HepG2 (cell line): ENCODE data around the gene ITPK1. TPM values are rescaled to one million over a fixed set of nuclear protein-coding genes. Genes with fewer than 3 reads are reported as not detected.

Experiments used
- IRF2 ChIP-seq: IDR thresholded peaks from 2 replicates; pipeline ENCODE4 v1.6.1; 2018; ENCODE audit warnings: missing genetic modification reagents, missing compliant biosample characterization
- NPAS2 ChIP-seq: sonication (generic); formaldehyde crosslinking; IDR thresholded peaks from 2 replicates; pipeline ENCODE4 v1.8.0; 2022; ENCODE audit warnings: mild to moderate bottlenecking, missing genetic modification reagents, borderline replicate concordance
- SRY ChIP-seq: sonication (generic); formaldehyde crosslinking; IDR thresholded peaks from 2 replicates; pipeline ENCODE4 v1.8.0; 2022; ENCODE audit warnings: mild to moderate bottlenecking, missing genetic modification reagents
- TBL1XR1 ChIP-seq: fragments of 150-350 bp; IDR thresholded peaks from 2 replicates; pipeline ENCODE4 v1.6.1; 2014; ENCODE audit warnings: borderline replicate concordance, low read length; ENCODE audit not compliant: partially characterized antibody
- TEAD3 ChIP-seq: optimal IDR thresholded peaks from 2 replicates; pipeline ENCODE3; 2016; ENCODE audit warnings: borderline replicate concordance
- ZBTB3 ChIP-seq: sonication (generic); formaldehyde crosslinking; IDR thresholded peaks from 2 replicates; pipeline ENCODE4 v1.4.0; 2020; ENCODE audit warnings: low read depth, mild to moderate bottlenecking, moderate library complexity, missing genetic modification reagents, borderline replicate concordance
- ZEB1 ChIP-seq: IDR thresholded peaks from 2 replicates; pipeline ENCODE4 v1.6.1; 2012; ENCODE audit warnings: mild to moderate bottlenecking, low read depth, inconsistent platforms; ENCODE audit not compliant: insufficient replicate concordance
- ZNF3 ChIP-seq: IDR thresholded peaks from 2 replicates; pipeline ENCODE4 v1.7.0; 2017; ENCODE audit warnings: inconsistent platforms
- ZNF446 ChIP-seq: sonication (generic); formaldehyde crosslinking; IDR thresholded peaks from 2 replicates; pipeline ENCODE4 v1.5.0; 2020; ENCODE audit warnings: mild to moderate bottlenecking, missing genetic modification reagents
- ZNF766 ChIP-seq: sonication (generic); formaldehyde crosslinking; IDR thresholded peaks from 2 replicates; pipeline ENCODE4 v1.5.0; 2020; ENCODE audit warnings: missing genetic modification reagents, borderline replicate concordance
- polyA plus RNA-seq, 8 experiments: library from polyadenylated mRNA; depleted of rRNA in 3 of 8; stranded (reverse) in 7 of 8; unstranded in 1 of 8; fragments of >200 nt; fragmentation: Illumina TruSeq in 4 of 8; extraction: Trizol in 4 of 8; gene quantifications; 2 replicates each; pipeline versions ENCODE4 v1.2.1 to v1.2.3, GENCODE V29; 2011 to 2016; ENCODE audit warnings: low read depth in 4 of 8, missing spikeins in 1 of 8, mixed read lengths in 1 of 8; ENCODE audit not compliant: insufficient read depth in 1 of 8
- total RNA-seq, 5 experiments: library from RNA; depleted of rRNA; stranded (reverse); fragments of >200 nt; fragmentation: Illumina TruSeq; extraction: Trizol; gene quantifications; 2 replicates each; pipeline ENCODE4 v1.2.3, GENCODE V29; 2016; ENCODE audit warnings: low read depth in 1 of 5
- TF ChIP-seq, protein P1 (sequence below): sonication (generic); formaldehyde crosslinking; conservative IDR thresholded peaks from 2 replicates; pipeline ENCODE4 v1.4.0; 2020; ENCODE audit warnings: missing genetic modification reagents
- TF ChIP-seq, protein P2 (sequence below): sonication (generic); formaldehyde crosslinking; IDR thresholded peaks from 2 replicates; pipeline ENCODE4 v1.5.0; 2020; ENCODE audit warnings: missing genetic modification reagents
- TF ChIP-seq, protein P3 (sequence below), 2 experiments: sonication (generic) in 1 of 2; formaldehyde crosslinking in 1 of 2; IDR thresholded peaks; 2 replicates each; pipeline versions ENCODE4 v1.4.0 to v1.6.1; 2018 to 2020; ENCODE audit warnings: missing genetic modification reagents in 2 of 2, borderline replicate concordance in 1 of 2, low read depth in 1 of 2, mild to moderate bottlenecking in 1 of 2, missing biosample characterization in 1 of 2
- TF ChIP-seq, protein P4 (sequence below): sonication (generic); formaldehyde crosslinking; IDR thresholded peaks from 2 replicates; pipeline ENCODE4 v1.4.0; 2020; ENCODE audit warnings: missing genetic modification reagents, borderline replicate concordance
- TF ChIP-seq, protein P5 (sequence below): sonication (generic); formaldehyde crosslinking; IDR thresholded peaks from 2 replicates; pipeline ENCODE4 v1.4.0; 2020; ENCODE audit warnings: missing genetic modification reagents, mild to moderate bottlenecking, borderline replicate concordance
- TF ChIP-seq, protein P6 (sequence below): sonication (generic); formaldehyde crosslinking; IDR thresholded peaks from 2 replicates; pipeline ENCODE4 v1.4.0; 2020; ENCODE audit warnings: missing genetic modification reagents
- TF ChIP-seq, protein P7 (sequence below): sonication (generic); formaldehyde crosslinking; conservative IDR thresholded peaks from 2 replicates; pipeline ENCODE4 v1.8.1; 2023; ENCODE audit warnings: missing genetic modification reagents

Gene ITPK1
- total and polyA plus RNA-seq, 2 of the 13 experiments (the other 11 are each of a cell fraction or from before 2014, with no cell fraction given), result 20.5 to 47.5 TPM

DNA sequence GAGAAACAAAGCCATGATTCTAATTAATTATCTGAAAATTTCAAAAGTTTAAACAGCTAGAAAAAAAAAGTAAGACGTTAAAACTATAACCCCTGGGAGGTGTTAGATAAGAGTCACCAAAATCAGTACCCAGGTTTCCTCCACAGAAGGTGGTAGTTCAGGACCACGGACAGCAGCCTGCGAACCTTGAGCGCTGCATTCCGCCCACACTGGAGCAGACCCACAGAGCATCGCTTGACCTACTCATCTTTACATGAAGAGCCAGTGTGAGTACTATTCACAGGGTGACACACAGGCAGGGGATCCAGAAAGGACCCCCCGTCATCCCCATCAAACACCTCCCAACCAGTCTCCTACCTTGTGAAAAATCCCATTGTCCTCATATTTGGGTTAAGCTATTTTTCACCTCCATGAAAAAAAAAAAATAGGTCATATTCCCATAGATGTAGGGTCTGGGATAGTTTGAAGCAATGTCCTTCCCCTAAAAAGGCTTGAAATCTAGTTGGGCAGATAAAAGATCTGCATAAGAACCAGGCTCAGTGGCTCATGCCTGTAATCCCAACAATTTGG lies 201.6 kb downstream of the ITPK1 start (continued):
- TF ChIP-seq NPAS2 (no peak), TEAD3 (peak; percentile 79), IRF2 (CRISPR knock-in tag) (peak; percentile 46; the same call in 1 of the 2 replicates), ZNF446 (CRISPR knock-in tag) (0 out of 2 replicates have a peak, but pooled peaks have one; percentile 69), TBL1XR1 (no peak), ZEB1 (no peak), ZNF766 (peak; percentile 86), ZNF3 (CRISPR knock-in tag) (no peak), SRY (CRISPR knock-in tag) (peak; percentile 88; the same call in 1 of the 2 replicates), ZBTB3 (CRISPR knock-in tag) (no peak)
- TF ChIP-seq, protein P1, sequence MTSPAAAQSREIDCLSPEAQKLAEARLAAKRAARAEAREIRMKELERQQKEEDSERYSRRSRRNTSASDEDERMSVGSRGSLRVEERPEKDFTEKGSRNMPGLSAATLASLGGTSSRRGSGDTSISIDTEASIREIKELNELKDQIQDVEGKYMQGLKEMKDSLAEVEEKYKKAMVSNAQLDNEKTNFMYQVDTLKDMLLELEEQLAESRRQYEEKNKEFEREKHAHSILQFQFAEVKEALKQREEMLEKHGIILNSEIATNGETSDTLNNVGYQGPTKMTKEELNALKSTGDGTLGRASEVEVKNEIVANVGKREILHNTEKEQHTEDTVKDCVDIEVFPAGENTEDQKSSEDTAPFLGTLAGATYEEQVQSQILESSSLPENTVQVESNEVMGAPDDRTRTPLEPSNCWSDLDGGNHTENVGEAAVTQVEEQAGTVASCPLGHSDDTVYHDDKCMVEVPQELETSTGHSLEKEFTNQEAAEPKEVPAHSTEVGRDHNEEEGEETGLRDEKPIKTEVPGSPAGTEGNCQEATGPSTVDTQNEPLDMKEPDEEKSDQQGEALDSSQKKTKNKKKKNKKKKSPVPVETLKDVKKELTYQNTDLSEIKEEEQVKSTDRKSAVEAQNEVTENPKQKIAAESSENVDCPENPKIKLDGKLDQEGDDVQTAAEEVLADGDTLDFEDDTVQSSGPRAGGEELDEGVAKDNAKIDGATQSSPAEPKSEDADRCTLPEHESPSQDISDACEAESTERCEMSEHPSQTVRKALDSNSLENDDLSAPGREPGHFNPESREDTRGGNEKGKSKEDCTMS, result peak; percentile 85; the same call in 1 of the 2 replicates
- TF ChIP-seq, protein P2, sequence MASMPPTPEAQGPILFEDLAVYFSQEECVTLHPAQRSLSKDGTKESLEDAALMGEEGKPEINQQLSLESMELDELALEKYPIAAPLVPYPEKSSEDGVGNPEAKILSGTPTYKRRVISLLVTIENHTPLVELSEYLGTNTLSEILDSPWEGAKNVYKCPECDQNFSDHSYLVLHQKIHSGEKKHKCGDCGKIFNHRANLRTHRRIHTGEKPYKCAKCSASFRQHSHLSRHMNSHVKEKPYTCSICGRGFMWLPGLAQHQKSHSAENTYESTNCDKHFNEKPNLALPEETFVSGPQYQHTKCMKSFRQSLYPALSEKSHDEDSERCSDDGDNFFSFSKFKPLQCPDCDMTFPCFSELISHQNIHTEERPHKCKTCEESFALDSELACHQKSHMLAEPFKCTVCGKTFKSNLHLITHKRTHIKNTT (CRISPR knock-in tag), result no peak
- TF ChIP-seq, protein P3, sequence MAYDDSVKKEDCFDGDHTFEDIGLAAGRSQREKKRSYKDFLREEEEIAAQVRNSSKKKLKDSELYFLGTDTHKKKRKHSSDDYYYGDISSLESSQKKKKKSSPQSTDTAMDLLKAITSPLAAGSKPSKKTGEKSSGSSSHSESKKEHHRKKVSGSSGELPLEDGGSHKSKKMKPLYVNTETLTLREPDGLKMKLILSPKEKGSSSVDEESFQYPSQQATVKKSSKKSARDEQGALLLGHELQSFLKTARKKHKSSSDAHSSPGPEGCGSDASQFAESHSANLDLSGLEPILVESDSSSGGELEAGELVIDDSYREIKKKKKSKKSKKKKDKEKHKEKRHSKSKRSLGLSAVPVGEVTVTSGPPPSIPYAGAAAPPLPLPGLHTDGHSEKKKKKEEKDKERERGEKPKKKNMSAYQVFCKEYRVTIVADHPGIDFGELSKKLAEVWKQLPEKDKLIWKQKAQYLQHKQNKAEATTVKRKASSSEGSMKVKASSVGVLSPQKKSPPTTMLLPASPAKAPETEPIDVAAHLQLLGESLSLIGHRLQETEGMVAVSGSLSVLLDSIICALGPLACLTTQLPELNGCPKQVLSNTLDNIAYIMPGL (CRISPR knock-in tag; IDR thresholded peaks at IDR 0.05; ENCODE audit: borderline replicate concordance in 1 of 2, low read depth in 1 of 2), result no peak
- TF ChIP-seq, protein P4, sequence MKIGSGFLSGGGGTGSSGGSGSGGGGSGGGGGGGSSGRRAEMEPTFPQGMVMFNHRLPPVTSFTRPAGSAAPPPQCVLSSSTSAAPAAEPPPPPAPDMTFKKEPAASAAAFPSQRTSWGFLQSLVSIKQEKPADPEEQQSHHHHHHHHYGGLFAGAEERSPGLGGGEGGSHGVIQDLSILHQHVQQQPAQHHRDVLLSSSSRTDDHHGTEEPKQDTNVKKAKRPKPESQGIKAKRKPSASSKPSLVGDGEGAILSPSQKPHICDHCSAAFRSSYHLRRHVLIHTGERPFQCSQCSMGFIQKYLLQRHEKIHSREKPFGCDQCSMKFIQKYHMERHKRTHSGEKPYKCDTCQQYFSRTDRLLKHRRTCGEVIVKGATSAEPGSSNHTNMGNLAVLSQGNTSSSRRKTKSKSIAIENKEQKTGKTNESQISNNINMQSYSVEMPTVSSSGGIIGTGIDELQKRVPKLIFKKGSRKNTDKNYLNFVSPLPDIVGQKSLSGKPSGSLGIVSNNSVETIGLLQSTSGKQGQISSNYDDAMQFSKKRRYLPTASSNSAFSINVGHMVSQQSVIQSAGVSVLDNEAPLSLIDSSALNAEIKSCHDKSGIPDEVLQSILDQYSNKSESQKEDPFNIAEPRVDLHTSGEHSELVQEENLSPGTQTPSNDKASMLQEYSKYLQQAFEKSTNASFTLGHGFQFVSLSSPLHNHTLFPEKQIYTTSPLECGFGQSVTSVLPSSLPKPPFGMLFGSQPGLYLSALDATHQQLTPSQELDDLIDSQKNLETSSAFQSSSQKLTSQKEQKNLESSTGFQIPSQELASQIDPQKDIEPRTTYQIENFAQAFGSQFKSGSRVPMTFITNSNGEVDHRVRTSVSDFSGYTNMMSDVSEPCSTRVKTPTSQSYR (CRISPR knock-in tag), result peak; percentile 47; the same call in 1 of the 2 replicates
- TF ChIP-seq, protein P5, sequence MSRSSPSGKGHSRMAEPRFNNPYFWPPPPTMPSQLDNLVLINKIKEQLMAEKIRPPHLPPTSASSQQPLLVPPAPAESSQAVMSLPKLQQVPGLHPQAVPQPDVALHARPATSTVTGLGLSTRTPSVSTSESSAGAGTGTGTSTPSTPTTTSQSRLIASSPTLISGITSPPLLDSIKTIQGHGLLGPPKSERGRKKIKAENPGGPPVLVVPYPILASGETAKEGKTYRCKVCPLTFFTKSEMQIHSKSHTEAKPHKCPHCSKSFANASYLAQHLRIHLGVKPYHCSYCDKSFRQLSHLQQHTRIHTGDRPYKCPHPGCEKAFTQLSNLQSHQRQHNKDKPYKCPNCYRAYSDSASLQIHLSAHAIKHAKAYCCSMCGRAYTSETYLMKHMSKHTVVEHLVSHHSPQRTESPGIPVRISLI (CRISPR knock-in tag), result no peak
- TF ChIP-seq, protein P6, sequence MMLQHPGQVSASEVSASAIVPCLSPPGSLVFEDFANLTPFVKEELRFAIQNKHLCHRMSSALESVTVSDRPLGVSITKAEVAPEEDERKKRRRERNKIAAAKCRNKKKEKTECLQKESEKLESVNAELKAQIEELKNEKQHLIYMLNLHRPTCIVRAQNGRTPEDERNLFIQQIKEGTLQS, result peak; percentile 55; the same call in 1 of the 2 replicates
- TF ChIP-seq, protein P7, sequence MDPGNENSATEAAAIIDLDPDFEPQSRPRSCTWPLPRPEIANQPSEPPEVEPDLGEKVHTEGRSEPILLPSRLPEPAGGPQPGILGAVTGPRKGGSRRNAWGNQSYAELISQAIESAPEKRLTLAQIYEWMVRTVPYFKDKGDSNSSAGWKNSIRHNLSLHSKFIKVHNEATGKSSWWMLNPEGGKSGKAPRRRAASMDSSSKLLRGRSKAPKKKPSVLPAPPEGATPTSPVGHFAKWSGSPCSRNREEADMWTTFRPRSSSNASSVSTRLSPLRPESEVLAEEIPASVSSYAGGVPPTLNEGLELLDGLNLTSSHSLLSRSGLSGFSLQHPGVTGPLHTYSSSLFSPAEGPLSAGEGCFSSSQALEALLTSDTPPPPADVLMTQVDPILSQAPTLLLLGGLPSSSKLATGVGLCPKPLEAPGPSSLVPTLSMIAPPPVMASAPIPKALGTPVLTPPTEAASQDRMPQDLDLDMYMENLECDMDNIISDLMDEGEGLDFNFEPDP (CRISPR knock-in tag), result no peak
